Dedifferentiated amniotic fluid mesenchymal stem cell (primary cell): Measurements from ENCODE around the gene GAS6.
"Not testable (repeated sequence)": the region's sequence is repeated elsewhere in the genome, so short reads cannot be mapped to it uniquely, and the experiment has no call there.

Source experiments
- DNase-seq: peaks from one replicate; pipeline ENCODE4 v3.0.0-alpha.2; 2016; ENCODE audit errors: extremely low spot score

The GAS6 gene

GRCh38 chr13:113806104-113806471, 57.8 kb downstream of the GAS6 start:
- DNase-seq, result no peak

DNA sequence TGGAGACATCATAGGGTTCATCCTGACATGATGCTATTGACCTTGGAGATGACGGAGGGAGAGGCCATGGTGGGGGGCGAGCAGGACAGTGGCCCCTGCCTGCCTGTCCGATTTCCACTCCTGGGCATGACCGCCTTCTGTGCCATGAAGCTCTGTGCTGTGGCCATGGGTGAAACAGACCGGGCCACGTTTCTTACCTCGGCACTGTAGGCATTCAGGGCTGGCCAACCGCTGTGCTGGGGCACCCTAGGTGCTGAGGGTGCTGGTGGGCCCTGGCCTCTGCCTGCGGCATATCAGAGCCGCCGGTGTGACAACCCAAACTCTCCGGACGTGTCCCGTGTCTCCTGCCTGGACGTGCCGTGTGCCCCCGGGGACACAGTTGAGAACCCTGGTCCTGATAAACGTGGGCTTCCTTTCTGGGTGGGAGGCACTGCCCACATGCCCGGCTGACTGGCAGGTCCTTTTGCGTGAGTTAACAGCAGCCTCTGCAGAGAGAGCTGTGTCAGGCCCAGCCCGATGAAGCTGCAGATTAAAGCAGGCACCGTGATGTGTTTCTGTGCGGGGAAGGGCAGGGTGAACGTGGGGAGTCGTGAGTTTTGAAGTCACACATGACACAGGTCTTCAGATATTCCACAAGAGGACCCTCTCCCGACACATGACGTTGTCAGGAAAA, 58.3 kb downstream of the GAS6 start:
- DNase-seq, result no peak

- DNase-seq, result no peak
These were observed 59.0 kb downstream of the GAS6 start for GRCh38 chr13:113804703-113805430.

DNA sequence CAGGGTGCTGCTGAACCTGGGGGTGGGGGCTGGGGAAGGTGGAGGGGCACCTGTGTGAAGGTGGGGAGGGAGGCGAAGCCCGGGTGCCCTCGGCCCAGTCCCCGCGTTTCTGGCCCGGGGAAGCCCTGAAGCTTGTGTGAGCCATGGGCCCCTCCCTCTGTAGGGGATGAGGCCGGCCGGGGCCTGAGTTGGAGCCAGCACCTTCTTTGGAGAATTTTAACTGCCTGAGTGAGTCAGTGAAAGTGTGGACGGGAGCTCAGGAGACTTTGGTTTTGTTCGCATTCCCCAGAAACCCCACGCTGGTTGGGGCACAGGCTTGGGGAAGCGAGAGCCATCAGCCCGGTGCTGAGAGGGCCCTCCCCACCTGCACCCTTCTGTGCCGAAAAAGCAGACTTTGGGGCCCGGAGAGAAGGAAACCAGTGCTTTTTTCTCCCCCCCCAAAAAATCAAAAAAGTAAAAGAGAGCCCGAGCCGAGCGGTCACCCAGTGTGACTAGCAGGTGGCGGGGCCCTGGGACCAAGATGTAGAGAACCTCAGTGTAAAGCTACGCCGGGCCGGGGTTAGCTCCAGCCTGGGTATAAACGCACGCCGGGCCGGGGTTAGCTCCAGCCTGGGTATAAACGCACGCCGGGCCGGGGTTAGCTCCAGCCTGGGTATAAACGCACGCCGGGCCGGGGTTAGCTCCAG, 59.7 kb downstream of the GAS6 start:
- DNase-seq, result no peak

- no peak for DNase-seq
These were observed 60.4 kb downstream of the GAS6 start for GRCh38 chr13:113803409-113804016.

DNA sequence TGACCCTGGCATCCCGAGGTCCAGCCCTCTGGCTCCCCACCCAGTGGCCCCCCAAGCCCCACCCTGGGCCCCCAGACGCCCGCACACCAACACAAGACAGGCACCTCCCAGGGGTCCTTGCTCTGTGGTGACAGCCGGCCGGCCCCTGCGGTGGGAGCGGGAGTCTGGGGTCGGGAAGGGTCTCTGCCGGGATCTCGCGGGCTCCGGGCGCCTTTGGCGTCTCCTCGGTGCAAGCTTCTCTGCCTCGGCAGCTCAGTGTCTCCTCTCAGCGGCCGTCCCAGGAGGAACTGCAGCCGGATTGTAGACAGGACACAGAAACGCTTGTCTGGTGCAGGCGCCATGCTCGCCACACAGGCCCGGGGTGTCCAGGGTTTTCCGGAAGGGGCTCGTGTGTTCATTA, 61.1 kb downstream of the GAS6 start:
- no peak for DNase-seq

- no peak for DNase-seq
These were observed 61.8 kb downstream of the GAS6 start for GRCh38 chr13:113802090-113802531.

GRCh38 chr13:113801289-113801961, 62.5 kb downstream of the GAS6 start:
- no peak for DNase-seq

- DNase-seq, result no peak
These were observed 63.3 kb downstream of the GAS6 start for GRCh38 chr13:113800576-113800926.

DNA sequence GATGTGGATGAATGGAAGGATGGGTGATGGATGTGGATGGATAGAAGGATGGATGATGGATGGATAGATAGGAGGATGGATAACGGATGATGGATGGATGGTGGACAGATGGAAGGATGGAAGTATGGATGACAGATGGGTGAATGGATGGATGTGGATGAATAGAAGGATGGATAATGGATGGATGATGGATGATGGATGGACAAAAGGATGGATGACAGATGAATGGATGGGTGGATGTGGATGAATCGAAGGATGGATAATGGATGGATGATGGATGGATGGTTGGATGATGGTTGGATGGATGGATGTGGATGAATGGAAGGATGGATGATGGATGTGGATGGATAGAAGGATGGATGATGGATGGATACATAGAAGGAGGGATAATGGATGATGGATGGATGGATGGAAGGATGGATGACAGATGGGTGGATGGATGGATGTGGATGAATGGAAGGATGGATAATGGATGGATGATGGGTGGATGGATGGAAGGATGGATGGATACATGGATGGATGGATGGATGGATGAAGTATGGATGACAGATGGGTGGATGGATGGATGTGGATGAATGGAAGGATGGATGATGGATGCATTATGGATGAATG, 65.6 kb downstream of the GAS6 start:
- no peak for DNase-seq

GRCh38 chr13:113796964-113797676, 66.8 kb downstream of the GAS6 start:
- no peak for DNase-seq

DNA sequence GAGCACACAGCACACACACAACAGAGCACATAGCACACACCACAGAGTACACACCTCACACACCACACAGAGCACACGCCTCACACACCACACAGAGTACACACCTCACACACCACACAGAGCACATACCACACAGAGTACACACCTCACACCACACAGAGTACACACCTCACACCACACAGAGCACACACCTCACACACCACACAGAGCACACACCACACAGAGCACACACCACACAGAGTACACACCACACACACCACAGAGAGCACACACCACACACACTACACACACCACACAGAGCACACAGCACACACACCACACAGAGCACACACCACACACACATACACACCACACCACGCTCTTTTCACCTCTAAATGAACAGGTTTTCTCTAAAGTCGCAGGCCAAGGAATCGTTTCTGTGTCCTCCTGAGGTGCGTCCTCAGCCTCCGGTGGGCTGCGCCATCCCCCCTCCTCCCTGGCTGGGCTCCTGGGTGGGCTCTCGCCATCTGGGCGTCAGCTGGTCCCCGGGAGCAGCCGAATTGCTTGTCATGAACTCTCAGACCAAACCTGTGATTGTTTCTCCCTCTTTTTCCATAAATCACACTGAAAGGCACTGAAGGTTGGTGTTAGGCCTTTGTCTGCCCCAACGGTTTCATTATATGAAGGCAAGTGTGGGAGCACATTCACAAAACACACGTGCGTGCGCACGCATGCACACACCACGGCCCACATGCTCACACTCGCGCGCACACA, 67.5 kb downstream of the GAS6 start:
- no peak for DNase-seq

- not testable (repeated sequence) for DNase-seq
These were observed 68.5 kb downstream of the GAS6 start for GRCh38 chr13:113795362-113795761.

DNA sequence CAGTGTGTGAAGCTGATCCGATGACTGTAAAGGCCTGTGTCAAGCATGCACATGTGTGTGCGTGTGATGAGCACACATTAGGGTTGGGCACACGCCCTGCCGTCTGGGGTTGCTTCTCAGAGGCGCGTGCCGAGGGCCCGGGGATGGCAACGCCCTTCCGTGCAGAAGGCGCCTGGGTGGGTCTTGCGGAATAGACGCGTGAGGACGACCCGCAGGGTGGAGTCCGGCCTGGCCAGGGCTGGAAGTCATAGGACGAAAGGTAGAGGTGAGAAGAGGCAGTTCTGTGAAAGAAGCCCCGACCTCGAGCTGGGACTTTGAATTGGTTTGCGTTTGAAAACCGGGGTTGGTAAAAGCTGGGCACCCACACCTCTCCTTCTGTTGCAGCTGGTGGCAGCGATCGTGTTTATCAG, 69.1 kb downstream of the GAS6 start:
- no peak for DNase-seq

DNA sequence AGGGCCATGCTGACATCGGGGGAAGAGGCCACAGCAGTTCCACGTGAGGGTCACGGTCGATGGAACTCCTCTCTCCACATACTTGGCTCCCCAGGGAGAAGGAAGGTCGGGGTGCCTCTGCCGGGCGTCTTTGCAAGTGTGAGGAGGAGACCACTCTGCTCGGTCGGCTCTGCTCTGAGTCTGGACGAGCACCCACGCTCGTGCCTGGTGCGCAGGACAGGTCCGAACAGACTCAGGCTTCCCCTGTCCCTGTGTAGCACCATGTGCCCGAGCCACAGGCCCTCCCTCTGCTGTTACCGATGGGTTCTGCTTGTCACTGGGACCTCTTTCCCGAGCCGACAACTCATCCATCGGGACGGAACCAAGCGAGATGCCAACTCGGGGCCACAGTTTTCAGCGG, 69.8 kb downstream of the GAS6 start:
- no peak for DNase-seq

- no peak for DNase-seq
These were observed 70.2 kb downstream of the GAS6 start for GRCh38 chr13:113793718-113794085.

GRCh38 chr13:113792886-113793717, 70.8 kb downstream of the GAS6 start:
- no peak for DNase-seq

GRCh38 chr13:113792236-113792770, 71.6 kb downstream of the GAS6 start:
- no peak for DNase-seq

DNA sequence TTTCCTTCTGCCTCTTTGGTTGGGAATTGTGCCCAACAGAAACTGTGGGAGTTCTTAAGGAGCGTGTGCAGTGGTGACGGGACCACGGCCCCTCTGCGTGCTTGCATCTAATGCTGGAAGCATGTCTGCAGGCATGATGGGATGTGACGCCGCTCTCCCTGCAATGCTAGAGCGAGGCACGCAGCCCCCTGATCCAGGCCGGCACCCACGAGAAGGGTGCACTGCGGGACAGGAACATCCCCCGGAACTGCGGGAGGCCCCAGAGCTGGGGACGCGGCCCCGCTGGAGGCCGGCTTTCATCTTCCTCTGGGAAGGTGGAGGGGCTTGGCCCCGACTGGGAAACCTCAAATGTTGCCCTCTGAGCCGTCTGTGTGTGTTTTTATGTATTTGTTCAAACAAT, 72.1 kb downstream of the GAS6 start:
- no peak for DNase-seq
